WTC11 (cell line): Measurements from ENCODE around the gene DNAJC17. TPM values are rescaled to one million over a fixed set of nuclear protein-coding genes. Genes with fewer than 3 reads are reported as not detected.

Experiments used
- ATAC-seq: fragments of 200-7000 bp; cut with Tn5 transposase; 2 replicates; pipeline ENCODE4 v1.10.0; 2021; ENCODE audit warnings: mild to moderate bottlenecking, moderate library complexity
- Bru-seq: library from RNA; stranded (reverse); fragments of 400-500 nt; gene quantifications from one replicate; lab custom pipeline; 2021; lab: Mats Ljungman, UMichigan
- CTCF ChIA-PET: fragments of 300-600 bp; sonication (Branson Sonifier 250); formaldehyde crosslinking; loops from one replicate; lab custom pipeline; 2021; ENCODE audit warnings: antibody characterized with exemption; lab: Charles Lee
- POLR2A ChIA-PET: fragments of 350-600 bp; sonication (Branson Sonifier 250); formaldehyde crosslinking; loops from one replicate; lab custom pipeline; 2021; ENCODE audit warnings: antibody characterized with exemption; lab: Charles Lee
- DNase-seq: peaks from one replicate; pipeline ENCODE4 v3.0.0; 2021; ENCODE audit warnings: low spot score
- H3K27ac Mint-ChIP-seq: 2 replicates; pipeline ENCODE4 v1.8.0; 2021; ENCODE audit warnings: mixed read lengths
- H3K27me3 Mint-ChIP-seq: 2 replicates; pipeline ENCODE4 v1.8.0; 2021; ENCODE audit warnings: low read depth, mild to moderate bottlenecking, moderate library complexity, mixed read lengths
- H3K36me3 Mint-ChIP-seq: 2 replicates; pipeline ENCODE4 v1.8.0; 2021; ENCODE audit warnings: mixed read lengths
- H3K4me1 Mint-ChIP-seq: 2 replicates; pipeline ENCODE4 v1.8.0; 2022; ENCODE audit warnings: mixed read lengths
- H3K4me3 Mint-ChIP-seq: 2 replicates; pipeline ENCODE4 v1.8.0; 2021; ENCODE audit warnings: mild to moderate bottlenecking, moderate library complexity, mixed read lengths
- H3K9me3 Mint-ChIP-seq: 2 replicates; pipeline ENCODE4 v1.8.0; 2021; ENCODE audit warnings: mixed read lengths
- CBFB ChIP-seq: sonication (generic); formaldehyde crosslinking; IDR thresholded peaks from 2 replicates; pipeline ENCODE4 v1.8.1; 2022; ENCODE audit warnings: mild to moderate bottlenecking, low read depth, missing genetic modification reagents
- CREM ChIP-seq: sonication (generic); formaldehyde crosslinking; IDR thresholded peaks from 2 replicates; pipeline ENCODE4 v1.8.1; 2022; ENCODE audit warnings: mild to moderate bottlenecking, missing genetic modification reagents, moderate library complexity
- ELF4 ChIP-seq: sonication (generic); formaldehyde crosslinking; IDR thresholded peaks from 2 replicates; pipeline ENCODE4 v1.8.1; 2022; ENCODE audit warnings: low read depth, mild to moderate bottlenecking, moderate library complexity, missing genetic modification reagents
- ETV6 ChIP-seq: sonication (generic); formaldehyde crosslinking; IDR thresholded peaks from 2 replicates; pipeline ENCODE4 v1.8.1; 2022; ENCODE audit warnings: mild to moderate bottlenecking, missing genetic modification reagents
- FOXK1 ChIP-seq: sonication (generic); formaldehyde crosslinking; IDR thresholded peaks from 2 replicates; pipeline ENCODE4 v1.8.0; 2022; ENCODE audit warnings: mild to moderate bottlenecking, moderate library complexity, missing genetic modification reagents
- JAZF1 ChIP-seq: fragments of 250-450 bp; sonication (Bioruptor Pico); IDR thresholded peaks from 2 replicates; pipeline ENCODE4 v1.9.0; 2021; ENCODE audit warnings: moderate library complexity, mild to moderate bottlenecking, inconsistent platforms
- JUN ChIP-seq: sonication (generic); formaldehyde crosslinking; IDR thresholded peaks from 2 replicates; pipeline ENCODE4 v1.8.0; 2023; ENCODE audit warnings: mild to moderate bottlenecking, missing genetic modification reagents
- KAT7 ChIP-seq: sonication (generic); formaldehyde crosslinking; IDR thresholded peaks from 2 replicates; pipeline ENCODE4 v1.8.1; 2023; ENCODE audit warnings: missing genetic modification reagents, mild to moderate bottlenecking, borderline replicate concordance
- SMAD3 ChIP-seq: sonication (generic); formaldehyde crosslinking; IDR thresholded peaks from 2 replicates; pipeline ENCODE4 v1.8.0; 2022; ENCODE audit warnings: missing genetic modification reagents, mild to moderate bottlenecking, borderline replicate concordance
- SP1 ChIP-seq: sonication (generic); formaldehyde crosslinking; conservative IDR thresholded peaks from 2 replicates; pipeline ENCODE4 v1.8.1; 2022; ENCODE audit warnings: missing genetic modification reagents
- TEAD1 ChIP-seq: sonication (generic); formaldehyde crosslinking; IDR thresholded peaks from 2 replicates; pipeline ENCODE4 v1.8.0; 2022; ENCODE audit warnings: mild to moderate bottlenecking, missing genetic modification reagents
- ZBTB21 ChIP-seq: sonication (generic); formaldehyde crosslinking; IDR thresholded peaks from 2 replicates; pipeline ENCODE4 v1.8.1; 2023; ENCODE audit warnings: mild to moderate bottlenecking, missing genetic modification reagents, borderline replicate concordance
- ZNF232 ChIP-seq: sonication (generic); formaldehyde crosslinking; IDR thresholded peaks from 2 replicates; pipeline ENCODE4 v1.8.0; 2022; ENCODE audit warnings: mild to moderate bottlenecking, missing genetic modification reagents
- long read RNA-seq, 3 experiments: library from RNA in 1 of 3; library from capped mRNA in 1 of 3; library from polyadenylated mRNA in 1 of 3; unstranded in 2 of 3; stranded (forward) in 1 of 3; transcript quantifications; one replicate each; pipeline ENCODE4 v2.0.0, GENCODE V29; 2021
- total RNA-seq: library from RNA; stranded (reverse); gene quantifications from 3 replicates; pipeline ENCODE4 v1.2.3, GENCODE V29; 2021
- TF ChIP-seq, protein P1 (sequence below): sonication (generic); formaldehyde crosslinking; IDR thresholded peaks from 2 replicates; pipeline ENCODE4 v1.8.0; 2022; ENCODE audit warnings: mild to moderate bottlenecking, missing genetic modification reagents
- TF ChIP-seq, protein P2 (sequence below): sonication (generic); formaldehyde crosslinking; IDR thresholded peaks from 2 replicates; pipeline ENCODE4 v1.8.0; 2022; ENCODE audit warnings: mild to moderate bottlenecking, missing genetic modification reagents
- TF ChIP-seq, protein P3 (sequence below): sonication (generic); formaldehyde crosslinking; IDR thresholded peaks from 2 replicates; pipeline ENCODE4 v1.8.1; 2023; ENCODE audit warnings: mild to moderate bottlenecking, missing genetic modification reagents
- TF ChIP-seq, protein P4 (sequence below): sonication (generic); formaldehyde crosslinking; conservative IDR thresholded peaks from 2 replicates; pipeline ENCODE4 v1.8.1; 2023; ENCODE audit warnings: mild to moderate bottlenecking, low read depth, missing genetic modification reagents, moderate library complexity
- TF ChIP-seq, protein P5 (sequence below): fragments of 250-450 bp; sonication (Bioruptor Pico); IDR thresholded peaks from 2 replicates; pipeline ENCODE4 v1.9.0; 2021; ENCODE audit warnings: mild to moderate bottlenecking
- TF ChIP-seq, protein P6 (sequence below): sonication (generic); formaldehyde crosslinking; IDR thresholded peaks from 2 replicates; pipeline ENCODE4 v1.8.1; 2022; ENCODE audit warnings: mild to moderate bottlenecking, moderate library complexity, missing genetic modification reagents
- TF ChIP-seq, protein P7 (sequence below): sonication (generic); formaldehyde crosslinking; IDR thresholded peaks from 2 replicates; pipeline ENCODE4 v1.8.1; 2023; ENCODE audit warnings: mild to moderate bottlenecking, moderate library complexity, missing genetic modification reagents

Gene DNAJC17, protein sequence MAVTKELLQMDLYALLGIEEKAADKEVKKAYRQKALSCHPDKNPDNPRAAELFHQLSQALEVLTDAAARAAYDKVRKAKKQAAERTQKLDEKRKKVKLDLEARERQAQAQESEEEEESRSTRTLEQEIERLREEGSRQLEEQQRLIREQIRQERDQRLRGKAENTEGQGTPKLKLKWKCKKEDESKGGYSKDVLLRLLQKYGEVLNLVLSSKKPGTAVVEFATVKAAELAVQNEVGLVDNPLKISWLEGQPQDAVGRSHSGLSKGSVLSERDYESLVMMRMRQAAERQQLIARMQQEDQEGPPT
- total RNA-seq: 49.8 to 53.0 TPM (median 50.2 TPM) in 3 replicates
- Bru-seq, nascent RNA: percentile 60 among the genes with signal in this experiment
- long read RNA-seq, experiment 1, transcript DNAJC17-201 (11 exons, 3,731 nt): major isoform, 42 of 54 reads
- long read RNA-seq, experiment 1, partial matches to known transcripts: 3 of 54 reads
- long read RNA-seq, experiment 1, other reads (novel, unspliced or antisense): 9 of 54 reads
- long read RNA-seq, experiment 2, transcript DNAJC17-201 (11 exons, 3,731 nt): major isoform, 15 of 29 reads
- long read RNA-seq, experiment 2, partial matches to known transcripts: 8 of 29 reads
- long read RNA-seq, experiment 2, other reads (novel, unspliced or antisense): 5 of 29 reads
- long read RNA-seq, experiment 3, transcript DNAJC17-201 (11 exons, 3,731 nt): major isoform, 10 of 12 reads
- long read RNA-seq, experiment 3, partial matches to known transcripts: 0 of 12 reads
- long read RNA-seq, experiment 3, other reads (novel, unspliced or antisense): 2 of 12 reads

DNA sequence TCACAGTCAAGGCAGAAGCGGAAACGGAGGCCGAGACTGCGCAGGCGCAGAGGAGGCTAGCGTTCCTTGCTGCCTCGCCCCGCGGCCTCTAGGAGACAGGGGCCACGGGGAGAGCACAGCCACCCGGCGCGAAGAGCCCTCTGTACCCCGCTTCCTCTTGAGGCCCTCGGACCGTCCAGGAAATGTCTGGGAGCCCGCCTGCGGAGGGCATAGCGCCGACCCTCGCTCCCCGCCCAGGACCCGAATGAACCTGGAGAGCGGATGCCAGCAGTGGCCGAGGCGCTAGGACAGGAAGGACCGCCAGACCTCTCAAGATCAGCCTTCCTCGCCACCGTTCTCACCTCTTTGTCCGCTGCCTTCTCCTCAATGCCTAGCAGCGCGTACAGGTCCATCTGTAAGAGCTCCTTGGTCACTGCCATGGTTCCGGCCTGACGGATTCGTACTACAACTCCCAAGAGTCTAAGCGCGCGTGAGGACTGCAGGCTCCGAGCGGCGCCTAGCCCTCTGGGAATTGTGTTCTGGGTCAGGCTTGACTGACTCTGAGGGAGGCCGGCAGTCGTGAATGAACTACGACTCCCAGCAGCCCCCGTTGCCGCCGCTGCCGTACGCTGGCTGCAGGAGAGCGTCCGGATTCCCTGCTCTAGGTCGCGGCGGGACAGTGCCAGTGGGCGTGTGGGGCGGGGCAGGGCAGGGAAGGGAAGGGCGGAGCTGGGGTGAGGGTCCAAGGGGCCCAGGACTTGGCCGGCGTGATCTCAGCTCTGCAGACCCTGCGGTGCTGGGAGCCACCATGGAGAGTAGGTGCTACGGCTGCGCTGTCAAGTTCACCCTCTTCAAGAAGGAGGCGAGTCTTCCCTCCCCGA lies at the start of gene DNAJC17, which contains the start of gene ZFYVE19:
DNAJC17 (minus strand) TSS at position 446 of the 860 bp plus-strand sequence; CDS start at position 419, 27 bp downstream.
ZFYVE19 (plus strand) TSS at position 62 of the 860 bp plus-strand sequence; CDS start at position 563, 501 bp downstream.
- H3K4me1 Mint-ChIP-seq: peaks cover 22% of the 10 kb centered on the region
- H3K36me3 Mint-ChIP-seq: no peaks in the 10 kb centered on the region; the same call in none of the 2 replicates
- ChIA-PET POLR2A (interaction anchor here (0.5 to 1.8 kb wide), 4 partner anchors 37 to 113 kb away, joined by 3 to 10 read pairs (median 3); partner anchors contain the start of gene SPINT1), CTCF (interaction anchor here (0.6 to 3.3 kb wide), 17 partner anchors 15 to 1256 kb away, joined by 3 to 33 read pairs (median 5); partner anchors contain the start of genes GCHFR, PPP1R14D, RHOV and VPS18)
- H3K9me3 Mint-ChIP-seq: no peaks in the 10 kb centered on the region
- no peaks in the 10 kb centered on the region for H3K27me3 Mint-ChIP-seq
- ATAC-seq (peak; percentile 99), DNase-seq (peak; percentile 97)
- H3K4me3 Mint-ChIP-seq: peak within 1 kb of the TSS; percentile 98
- peak within 1 kb of the TSS; percentile 97 for H3K27ac Mint-ChIP-seq
- TF ChIP-seq, protein P1, sequence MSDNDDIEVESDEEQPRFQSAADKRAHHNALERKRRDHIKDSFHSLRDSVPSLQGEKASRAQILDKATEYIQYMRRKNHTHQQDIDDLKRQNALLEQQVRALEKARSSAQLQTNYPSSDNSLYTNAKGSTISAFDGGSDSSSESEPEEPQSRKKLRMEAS (CRISPR knock-in tag): peak; percentile 71; the same call in 1 of the 2 replicates
- TF ChIP-seq, protein P2, sequence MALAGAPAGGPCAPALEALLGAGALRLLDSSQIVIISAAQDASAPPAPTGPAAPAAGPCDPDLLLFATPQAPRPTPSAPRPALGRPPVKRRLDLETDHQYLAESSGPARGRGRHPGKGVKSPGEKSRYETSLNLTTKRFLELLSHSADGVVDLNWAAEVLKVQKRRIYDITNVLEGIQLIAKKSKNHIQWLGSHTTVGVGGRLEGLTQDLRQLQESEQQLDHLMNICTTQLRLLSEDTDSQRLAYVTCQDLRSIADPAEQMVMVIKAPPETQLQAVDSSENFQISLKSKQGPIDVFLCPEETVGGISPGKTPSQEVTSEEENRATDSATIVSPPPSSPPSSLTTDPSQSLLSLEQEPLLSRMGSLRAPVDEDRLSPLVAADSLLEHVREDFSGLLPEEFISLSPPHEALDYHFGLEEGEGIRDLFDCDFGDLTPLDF (CRISPR knock-in tag): no peak
- TF ChIP-seq CREM (CRISPR knock-in tag) (0 out of 2 replicates have a peak, but pooled peaks have one; percentile 73), TEAD1 (CRISPR knock-in tag) (peak; percentile 6), ELF4 (CRISPR knock-in tag) (no peak), KAT7 (CRISPR knock-in tag) (0 out of 2 replicates have a peak, but pooled peaks have one; percentile 27), ZBTB21 (CRISPR knock-in tag) (peak; percentile 54; the same call in 1 of the 2 replicates), SP1 (peak; percentile 91), SMAD3 (peak; percentile 80; the same call in 1 of the 2 replicates), ETV6 (CRISPR knock-in tag) (peak; percentile 84; the same call in 1 of the 2 replicates), CBFB (no peak), FOXK1 (CRISPR knock-in tag) (peak; percentile 60), JUN (CRISPR knock-in tag) (no peak), JAZF1 (no peak), ZNF232 (CRISPR knock-in tag) (peak; percentile 88; the same call in 1 of the 2 replicates)
- TF ChIP-seq, protein P3, sequence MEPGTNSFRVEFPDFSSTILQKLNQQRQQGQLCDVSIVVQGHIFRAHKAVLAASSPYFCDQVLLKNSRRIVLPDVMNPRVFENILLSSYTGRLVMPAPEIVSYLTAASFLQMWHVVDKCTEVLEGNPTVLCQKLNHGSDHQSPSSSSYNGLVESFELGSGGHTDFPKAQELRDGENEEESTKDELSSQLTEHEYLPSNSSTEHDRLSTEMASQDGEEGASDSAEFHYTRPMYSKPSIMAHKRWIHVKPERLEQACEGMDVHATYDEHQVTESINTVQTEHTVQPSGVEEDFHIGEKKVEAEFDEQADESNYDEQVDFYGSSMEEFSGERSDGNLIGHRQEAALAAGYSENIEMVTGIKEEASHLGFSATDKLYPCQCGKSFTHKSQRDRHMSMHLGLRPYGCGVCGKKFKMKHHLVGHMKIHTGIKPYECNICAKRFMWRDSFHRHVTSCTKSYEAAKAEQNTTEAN (CRISPR knock-in tag): 0 out of 2 replicates have a peak, but pooled peaks have one; percentile 55
- TF ChIP-seq, protein P4, sequence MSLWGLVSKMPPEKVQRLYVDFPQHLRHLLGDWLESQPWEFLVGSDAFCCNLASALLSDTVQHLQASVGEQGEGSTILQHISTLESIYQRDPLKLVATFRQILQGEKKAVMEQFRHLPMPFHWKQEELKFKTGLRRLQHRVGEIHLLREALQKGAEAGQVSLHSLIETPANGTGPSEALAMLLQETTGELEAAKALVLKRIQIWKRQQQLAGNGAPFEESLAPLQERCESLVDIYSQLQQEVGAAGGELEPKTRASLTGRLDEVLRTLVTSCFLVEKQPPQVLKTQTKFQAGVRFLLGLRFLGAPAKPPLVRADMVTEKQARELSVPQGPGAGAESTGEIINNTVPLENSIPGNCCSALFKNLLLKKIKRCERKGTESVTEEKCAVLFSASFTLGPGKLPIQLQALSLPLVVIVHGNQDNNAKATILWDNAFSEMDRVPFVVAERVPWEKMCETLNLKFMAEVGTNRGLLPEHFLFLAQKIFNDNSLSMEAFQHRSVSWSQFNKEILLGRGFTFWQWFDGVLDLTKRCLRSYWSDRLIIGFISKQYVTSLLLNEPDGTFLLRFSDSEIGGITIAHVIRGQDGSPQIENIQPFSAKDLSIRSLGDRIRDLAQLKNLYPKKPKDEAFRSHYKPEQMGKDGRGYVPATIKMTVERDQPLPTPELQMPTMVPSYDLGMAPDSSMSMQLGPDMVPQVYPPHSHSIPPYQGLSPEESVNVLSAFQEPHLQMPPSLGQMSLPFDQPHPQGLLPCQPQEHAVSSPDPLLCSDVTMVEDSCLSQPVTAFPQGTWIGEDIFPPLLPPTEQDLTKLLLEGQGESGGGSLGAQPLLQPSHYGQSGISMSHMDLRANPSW: 0 out of 2 replicates have a peak, but pooled peaks have one; percentile 62
- TF ChIP-seq, protein P5, sequence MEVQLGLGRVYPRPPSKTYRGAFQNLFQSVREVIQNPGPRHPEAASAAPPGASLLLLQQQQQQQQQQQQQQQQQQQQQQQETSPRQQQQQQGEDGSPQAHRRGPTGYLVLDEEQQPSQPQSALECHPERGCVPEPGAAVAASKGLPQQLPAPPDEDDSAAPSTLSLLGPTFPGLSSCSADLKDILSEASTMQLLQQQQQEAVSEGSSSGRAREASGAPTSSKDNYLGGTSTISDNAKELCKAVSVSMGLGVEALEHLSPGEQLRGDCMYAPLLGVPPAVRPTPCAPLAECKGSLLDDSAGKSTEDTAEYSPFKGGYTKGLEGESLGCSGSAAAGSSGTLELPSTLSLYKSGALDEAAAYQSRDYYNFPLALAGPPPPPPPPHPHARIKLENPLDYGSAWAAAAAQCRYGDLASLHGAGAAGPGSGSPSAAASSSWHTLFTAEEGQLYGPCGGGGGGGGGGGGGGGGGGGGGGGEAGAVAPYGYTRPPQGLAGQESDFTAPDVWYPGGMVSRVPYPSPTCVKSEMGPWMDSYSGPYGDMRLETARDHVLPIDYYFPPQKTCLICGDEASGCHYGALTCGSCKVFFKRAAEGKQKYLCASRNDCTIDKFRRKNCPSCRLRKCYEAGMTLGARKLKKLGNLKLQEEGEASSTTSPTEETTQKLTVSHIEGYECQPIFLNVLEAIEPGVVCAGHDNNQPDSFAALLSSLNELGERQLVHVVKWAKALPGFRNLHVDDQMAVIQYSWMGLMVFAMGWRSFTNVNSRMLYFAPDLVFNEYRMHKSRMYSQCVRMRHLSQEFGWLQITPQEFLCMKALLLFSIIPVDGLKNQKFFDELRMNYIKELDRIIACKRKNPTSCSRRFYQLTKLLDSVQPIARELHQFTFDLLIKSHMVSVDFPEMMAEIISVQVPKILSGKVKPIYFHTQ (CRISPR knock-in tag): no peak
- TF ChIP-seq, protein P6, sequence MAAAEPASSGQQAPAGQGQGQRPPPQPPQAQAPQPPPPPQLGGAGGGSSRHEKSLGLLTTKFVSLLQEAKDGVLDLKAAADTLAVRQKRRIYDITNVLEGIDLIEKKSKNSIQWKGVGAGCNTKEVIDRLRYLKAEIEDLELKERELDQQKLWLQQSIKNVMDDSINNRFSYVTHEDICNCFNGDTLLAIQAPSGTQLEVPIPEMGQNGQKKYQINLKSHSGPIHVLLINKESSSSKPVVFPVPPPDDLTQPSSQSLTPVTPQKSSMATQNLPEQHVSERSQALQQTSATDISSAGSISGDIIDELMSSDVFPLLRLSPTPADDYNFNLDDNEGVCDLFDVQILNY: peak; percentile 84
- TF ChIP-seq, protein P7, sequence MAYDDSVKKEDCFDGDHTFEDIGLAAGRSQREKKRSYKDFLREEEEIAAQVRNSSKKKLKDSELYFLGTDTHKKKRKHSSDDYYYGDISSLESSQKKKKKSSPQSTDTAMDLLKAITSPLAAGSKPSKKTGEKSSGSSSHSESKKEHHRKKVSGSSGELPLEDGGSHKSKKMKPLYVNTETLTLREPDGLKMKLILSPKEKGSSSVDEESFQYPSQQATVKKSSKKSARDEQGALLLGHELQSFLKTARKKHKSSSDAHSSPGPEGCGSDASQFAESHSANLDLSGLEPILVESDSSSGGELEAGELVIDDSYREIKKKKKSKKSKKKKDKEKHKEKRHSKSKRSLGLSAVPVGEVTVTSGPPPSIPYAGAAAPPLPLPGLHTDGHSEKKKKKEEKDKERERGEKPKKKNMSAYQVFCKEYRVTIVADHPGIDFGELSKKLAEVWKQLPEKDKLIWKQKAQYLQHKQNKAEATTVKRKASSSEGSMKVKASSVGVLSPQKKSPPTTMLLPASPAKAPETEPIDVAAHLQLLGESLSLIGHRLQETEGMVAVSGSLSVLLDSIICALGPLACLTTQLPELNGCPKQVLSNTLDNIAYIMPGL (CRISPR knock-in tag): peak; percentile 36; the same call in 1 of the 2 replicates
